Measurements from ENCODE around the gene HOXB5.

DNA sequence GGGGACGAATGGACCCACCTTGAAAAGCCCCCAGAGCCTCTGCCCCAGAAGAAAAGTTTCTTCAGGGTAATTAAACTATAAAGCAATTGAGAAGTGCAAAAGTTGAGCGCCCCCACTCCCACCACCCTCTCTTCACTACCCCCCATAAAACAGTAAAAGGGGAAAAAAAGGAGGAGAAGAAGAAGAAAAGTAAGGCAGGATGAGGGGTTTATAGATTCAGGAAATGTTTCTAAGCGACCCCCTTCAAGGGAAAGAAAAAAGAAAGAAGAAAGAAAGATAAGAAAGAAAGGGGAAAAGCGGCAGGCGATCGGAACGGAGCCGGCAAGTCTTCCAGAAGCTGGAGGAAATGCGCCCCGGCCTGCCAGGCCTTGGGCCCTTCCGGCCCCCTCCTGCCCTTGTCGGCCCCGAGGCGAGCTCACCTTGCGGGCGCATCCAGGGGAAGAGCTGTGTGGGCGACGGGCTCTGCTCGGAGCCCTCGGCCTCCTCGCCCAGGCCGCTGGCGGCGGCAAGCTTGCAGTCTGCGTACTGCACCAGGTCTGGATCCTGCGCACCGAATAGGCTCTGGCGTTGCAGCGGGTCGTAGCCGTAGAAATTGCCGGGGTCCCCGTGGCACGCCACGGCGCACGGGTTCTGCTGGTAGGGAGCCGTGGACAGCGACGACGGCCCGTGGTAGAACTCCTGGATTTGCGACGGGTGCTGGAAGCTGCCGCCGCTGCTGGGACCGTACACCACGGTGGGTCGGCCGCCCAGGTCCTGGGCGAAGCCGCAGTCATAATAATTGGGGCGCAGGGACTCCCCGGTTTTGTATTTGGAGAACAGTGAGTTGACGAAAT, 20.5 kb upstream of the HOXB5 start:
- TF ChIP-seq CTCF (conservative IDR thresholded peaks at IDR 0.05; ENCODE audit: low read depth, low read length) (no peak), FOS (IDR thresholded peaks at IDR 0.05; ENCODE audit: low read depth, low read length) (no peak), MXI1 (IDR thresholded peaks at IDR 0.05; ENCODE audit: borderline replicate concordance, low read depth, low read length) (no peak), CEBPB (IDR thresholded peaks at IDR 0.05; ENCODE audit: low read depth, low read length) (no peak), POLR2A (IDR thresholded peaks at IDR 0.05; ENCODE audit: low read depth, low read length) (no peak), ELK1 (IDR thresholded peaks at IDR 0.05; ENCODE audit: borderline replicate concordance, low read depth, low read length) (no peak), SMC3 (IDR thresholded peaks at IDR 0.05; ENCODE audit: low read depth, low read length) (no peak), RAD21 (IDR thresholded peaks at IDR 0.05; ENCODE audit: low read length) (no peak), BHLHE40 (IDR thresholded peaks at IDR 0.05; ENCODE audit: low read depth, low read length) (no peak)
